NCI-H510A (cell line): ENCODE results near the gene ZNF124.
"Not testable (repeated sequence)": the region's sequence is repeated elsewhere in the genome, so short reads cannot be mapped to it uniquely, and the experiment has no call there.

ENCODE experiments used
- DNase-seq: peaks from one replicate; lab custom pipeline; 2025; lab: John Stamatoyannopoulos, UW

ZNF124 gene

DNA sequence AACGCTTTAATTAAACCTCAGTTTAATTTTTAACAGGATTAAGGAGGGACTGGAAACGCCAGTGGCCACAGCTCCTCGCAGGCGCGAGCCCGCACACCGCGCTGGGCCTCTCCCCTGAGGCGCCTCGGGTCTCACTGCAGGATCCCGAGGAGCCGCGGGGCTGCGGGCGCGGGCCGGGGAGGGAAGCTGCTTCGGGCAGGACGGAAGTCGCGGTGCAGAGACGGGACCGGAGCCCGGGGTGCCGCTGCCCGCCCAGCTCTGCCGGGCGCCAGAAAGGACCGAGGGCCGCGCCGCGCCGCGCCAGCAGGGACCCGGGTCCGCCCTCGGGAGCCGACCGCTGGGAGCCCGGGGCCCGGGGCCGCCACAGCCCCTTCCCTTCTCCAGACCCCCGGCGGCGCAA is 377 bp downstream of the ZNF124 start:
- not testable (repeated sequence) for DNase-seq

DNA sequence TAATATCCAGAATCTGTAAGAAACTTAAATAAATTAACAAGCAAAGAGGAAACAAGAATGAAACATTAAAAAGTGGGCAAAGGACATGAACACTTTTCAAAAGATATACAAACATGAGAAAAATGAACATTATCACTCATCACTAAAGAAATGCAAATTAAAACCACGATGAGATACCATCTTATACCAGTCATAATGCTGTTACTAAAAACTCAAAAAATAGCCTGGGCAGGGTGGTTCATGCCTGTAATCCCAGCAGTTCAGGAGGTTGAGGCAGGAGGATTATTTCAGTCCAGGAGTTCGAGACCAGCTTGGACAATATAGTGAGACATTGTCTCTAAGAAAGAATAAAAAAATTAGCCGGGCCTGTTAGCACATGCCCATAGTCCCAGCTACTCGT is 6.1 kb downstream of the ZNF124 start:
- DNase-seq = no peak

DNA sequence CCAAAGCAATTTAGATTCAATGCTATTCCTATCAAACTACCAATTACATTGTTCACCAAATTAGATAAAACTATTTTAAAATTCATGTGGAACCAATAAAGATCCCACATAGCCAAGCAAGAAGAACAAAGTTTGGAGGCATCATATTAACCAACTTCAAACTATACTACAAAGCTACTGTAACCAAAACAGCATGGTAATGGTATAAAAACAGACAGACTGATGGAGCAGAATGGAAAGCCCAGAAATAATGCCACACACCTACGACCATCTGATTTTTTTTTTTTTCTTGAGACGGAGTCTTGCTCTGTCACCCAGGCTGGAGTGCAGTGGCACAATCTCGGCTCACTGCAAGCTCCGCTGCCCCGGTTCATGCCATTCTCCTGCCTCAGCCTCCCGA is 7.1 kb downstream of the ZNF124 start:
- DNase-seq = no peak

DNA sequence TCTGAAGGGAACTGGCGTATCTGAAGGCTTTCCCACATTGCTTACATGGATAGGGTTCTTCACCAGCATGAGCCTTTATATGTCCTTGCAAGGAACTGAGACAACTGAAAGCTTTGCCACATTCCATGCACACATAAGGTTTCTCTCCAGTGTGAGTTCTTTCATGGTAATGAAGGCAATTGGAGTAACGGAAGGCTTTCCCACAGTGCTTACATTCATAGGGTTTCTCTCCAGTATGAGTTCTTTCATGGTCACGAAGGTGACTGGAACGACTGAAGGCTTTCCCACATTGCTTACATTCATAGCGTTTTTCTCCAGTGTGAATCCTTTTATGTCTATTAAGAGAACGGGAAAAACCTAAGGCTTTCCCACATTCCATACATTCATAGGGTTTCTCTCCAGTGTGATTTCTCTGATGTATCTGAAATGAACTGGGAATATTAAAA is 15.0 kb downstream of the ZNF124 start:
- DNase-seq = no peak

DNA sequence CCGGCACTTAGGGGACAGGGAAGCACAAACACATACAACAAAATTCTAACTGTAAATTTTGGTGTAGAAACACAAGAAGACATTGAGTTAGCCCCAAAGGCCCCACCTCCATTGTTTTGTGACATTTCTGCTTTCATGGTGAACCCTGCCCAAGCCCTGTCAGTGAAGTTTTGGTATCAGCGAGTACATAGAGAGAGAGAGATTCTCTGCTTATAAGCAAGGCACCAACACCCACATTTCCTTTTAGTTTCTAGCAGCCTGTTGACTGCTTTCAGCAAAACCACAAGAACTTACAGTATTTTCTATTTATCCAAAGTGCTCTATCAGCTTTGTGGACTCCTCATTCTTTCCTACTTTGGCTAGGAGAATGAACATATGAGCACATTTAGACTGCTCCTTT is 24.0 kb downstream of the ZNF124 start:
- DNase-seq = no peak

DNA sequence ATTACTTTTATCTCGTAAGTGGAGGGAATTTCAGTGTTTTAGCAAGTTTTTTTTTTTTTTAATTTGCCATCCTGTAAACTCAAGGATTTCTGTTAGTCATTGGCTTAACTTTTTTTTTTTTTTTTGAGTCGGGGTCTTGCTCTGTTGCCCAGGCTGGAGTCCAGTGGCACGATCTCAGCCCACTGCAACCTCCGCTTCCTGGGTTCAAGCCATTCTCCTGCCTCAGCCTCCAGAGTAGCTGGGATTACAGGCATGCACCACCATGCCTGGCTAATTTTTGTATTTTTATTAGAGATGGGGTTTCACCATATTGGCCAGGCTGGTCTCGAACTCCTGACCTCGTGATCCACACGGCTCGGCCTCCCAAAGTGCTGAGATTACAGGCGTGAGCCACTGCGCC is 24.7 kb downstream of the ZNF124 start:
- DNase-seq = not testable (repeated sequence)

DNA sequence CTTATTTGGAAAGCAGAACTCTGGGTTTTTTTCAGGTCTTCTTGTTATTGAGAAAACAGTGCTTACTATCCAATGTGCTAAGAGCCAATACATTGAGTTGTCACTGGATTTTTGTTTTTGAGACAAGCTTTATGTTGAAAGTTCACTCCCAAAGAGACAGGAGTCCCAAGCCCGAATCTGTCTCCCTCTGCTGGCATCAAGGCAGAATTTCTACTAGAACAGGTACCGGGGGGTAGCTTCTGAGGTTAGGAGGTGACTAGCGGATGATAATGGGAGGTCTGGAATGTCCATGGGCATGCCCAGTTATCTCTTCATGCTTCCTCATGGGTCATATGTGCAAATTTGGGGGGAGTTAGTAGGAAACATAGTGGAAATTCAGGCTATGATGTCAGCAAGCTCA is 25.1 kb downstream of the ZNF124 start:
- DNase-seq = no peak

DNA sequence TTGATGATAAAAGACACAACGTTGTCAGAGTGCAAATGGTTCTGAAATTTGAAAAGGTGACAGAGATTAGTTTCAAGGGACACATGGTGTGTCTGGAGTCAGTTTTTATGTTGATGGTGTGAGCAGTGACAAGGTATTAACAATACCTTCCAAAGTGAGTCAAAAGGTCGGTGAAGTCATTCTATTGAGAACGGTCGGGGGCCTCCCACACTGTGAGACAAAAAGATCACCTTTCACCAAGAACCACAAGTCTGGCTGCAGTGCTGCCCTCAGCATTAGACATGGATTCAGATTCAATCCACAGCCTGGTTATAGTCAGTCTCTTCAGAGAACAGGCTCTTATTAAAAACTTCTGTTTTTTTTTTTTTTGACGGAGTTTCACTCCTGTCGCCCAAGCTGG is 26.5 kb downstream of the ZNF124 start:
- no peak for DNase-seq

DNA sequence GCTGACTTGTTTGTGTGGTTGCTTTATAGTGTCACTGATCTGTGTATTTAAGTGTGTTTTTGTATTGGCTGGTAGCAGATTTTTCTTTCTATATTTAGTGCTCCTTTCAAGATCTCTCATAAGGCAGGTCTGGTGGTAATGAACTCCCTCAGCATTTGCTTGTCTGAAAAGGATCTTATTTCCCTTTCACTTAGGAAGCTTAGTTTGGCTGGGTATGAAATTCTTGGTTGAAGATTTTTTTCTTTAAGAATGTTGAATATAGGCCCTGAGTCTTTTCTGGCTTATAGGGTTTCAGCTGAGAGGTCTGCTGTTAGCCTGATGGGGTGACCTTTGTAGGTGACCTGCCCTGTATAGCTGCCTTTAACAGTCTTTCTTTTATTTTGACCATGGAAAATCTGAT is 32.3 kb downstream of the ZNF124 start:
- not testable (repeated sequence) for DNase-seq

DNA sequence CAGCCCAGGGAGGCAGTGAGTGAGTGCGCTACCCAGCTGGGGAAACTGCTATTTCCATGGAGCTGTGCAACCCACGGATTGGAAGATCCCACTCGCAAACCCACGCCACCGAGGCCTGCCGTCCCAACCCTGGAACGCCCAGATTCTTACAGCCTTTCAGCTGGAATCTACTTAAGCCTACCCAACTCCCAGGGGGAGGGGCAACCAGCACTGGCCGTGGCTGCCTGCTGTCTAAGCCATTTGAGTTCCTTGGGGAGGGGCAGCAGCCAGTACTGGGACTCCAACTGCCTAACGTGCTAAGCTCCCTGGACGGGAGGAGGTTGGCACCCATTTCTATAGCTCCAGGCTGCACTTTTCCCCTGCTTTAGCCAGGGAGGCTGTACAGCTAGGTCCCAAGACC is 40.6 kb downstream of the ZNF124 start:
- no peak for DNase-seq

DNA sequence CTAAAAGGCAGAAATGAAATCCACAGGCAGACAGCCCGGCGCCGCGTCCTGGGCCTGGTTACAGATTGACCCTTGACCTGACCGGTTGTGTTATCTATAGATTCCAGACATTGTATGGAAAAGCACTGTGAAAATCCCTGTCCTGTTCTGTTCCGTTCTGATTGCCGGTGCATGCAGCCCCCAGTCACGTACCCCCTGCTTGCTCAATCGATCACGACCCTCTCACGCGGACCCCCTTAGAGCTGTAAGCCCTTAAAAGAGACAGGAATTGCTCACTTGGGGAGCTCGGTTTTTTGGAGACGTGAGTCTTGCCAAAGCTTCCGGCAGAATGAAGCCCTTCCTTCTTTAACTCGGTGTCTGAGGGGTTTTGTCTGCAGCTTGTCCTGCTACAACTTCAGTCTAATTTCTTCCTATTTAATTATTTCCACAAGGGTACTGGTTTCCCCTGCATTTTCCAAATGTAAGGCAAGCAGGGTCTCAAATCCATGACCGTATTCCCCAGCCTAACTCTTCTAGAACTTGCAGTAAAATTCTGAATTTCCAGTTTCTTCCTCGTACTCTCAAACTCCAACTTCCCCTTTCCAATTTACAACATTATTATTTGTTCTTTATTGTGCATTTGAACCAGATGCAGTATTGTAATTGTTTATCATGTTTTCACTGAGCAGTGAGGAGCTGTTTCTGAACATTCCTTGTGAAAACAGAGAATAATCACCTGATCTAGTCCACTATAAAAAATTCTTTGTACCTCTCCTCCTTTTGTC is 44.1 kb downstream of the ZNF124 start:
- not testable (repeated sequence) for DNase-seq

DNA sequence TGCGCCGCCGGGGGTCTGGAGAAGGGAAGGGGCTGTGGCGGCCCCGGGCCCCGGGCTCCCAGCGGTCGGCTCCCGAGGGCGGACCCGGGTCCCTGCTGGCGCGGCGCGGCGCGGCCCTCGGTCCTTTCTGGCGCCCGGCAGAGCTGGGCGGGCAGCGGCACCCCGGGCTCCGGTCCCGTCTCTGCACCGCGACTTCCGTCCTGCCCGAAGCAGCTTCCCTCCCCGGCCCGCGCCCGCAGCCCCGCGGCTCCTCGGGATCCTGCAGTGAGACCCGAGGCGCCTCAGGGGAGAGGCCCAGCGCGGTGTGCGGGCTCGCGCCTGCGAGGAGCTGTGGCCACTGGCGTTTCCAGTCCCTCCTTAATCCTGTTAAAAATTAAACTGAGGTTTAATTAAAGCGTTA is 45.2 kb downstream of the ZNF124 start:
- not testable (repeated sequence) for DNase-seq

DNA sequence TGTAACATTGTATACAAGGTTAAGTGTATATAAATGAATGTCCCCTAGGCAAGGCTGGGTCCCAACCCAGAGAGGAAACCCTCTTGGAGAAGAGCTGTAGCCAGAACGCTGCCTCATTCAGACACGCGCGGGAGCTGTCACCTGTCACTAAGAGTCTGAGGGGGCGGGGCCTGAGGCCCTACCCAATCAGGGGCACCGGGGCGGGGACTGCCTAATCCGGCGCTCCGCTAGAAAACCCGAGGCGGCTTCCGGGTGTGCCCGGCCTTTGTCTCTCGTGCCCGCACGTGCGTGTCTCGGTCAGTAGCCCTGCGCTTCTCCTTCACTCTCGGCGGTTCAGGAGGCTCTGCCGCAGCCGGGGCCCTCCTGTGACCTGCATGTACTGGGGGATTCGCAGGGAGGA is 45.7 kb downstream of the ZNF124 start:
- DNase-seq = not testable (repeated sequence)

DNA sequence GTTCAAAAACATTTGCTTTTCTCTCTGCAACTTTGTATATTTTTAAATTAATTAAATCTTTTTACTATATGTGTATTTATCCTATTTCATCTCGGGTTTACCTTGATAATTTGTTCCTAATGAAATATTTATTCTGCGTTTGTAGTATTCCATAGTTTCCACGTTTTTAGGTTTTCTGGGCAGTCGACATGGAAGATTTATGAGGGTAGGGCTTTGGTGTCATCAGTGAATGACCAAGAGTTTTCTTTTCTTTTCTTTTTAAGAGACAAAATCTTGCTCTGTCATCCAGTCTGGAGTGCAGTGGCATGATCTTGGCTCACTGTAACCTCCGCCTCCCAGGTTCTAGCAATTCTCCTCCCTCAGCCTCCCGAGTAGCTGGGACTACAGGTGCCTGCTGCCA is 50.4 kb downstream of the ZNF124 start:
- DNase-seq = no peak

DNA sequence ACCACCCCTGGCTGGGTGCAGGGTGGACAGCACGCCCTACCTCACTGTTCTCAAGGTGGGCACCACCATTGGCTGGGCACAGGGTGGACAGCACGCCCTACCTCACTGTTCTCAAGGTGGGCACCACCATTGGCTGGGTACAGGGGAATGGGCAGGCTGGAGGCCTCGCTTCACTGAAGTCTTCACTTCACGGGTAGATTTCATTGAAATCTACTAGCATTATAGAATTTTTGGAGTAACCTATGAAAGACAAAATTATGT is 51.5 kb downstream of the ZNF124 start:
- DNase-seq = not testable (repeated sequence)

DNA sequence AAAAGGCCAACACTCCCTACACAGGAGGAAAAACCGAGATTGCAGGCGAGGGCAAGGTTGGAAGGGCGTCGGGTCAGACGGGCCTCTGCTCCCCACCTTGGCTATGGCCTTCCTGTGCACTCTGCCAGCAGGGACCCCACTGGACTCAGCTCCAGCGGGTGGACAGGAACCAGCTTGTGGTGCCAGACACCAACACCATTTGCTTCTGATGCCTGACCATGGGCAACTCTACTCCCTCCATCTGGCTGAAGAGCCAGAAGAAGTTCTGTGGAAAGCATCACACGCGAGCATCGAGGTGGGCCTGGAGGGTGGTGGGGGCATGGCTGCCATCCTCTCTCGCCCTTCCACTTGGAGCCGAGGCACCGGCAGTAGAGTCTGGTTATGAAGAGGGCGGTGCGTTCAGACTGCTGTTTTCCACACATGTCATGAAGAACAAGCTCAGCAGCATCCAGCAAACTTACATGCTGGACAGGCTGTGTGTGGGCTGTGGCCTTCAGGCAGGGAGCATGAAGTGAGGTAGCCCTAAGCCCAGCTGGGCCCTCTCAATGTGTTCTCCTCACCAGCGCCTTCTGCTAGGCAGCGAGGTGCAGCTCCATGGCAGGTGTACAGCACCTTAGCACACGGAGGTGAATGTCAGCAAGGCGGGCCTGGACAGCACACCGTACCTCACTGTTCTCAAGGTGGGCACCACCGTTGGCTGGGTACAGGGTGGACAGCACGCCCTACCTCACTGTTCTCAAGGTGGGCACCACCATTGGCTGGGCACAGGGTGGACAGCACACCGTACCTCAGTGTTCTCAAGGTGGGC is 52.0 kb downstream of the ZNF124 start:
- no peak for DNase-seq

DNA sequence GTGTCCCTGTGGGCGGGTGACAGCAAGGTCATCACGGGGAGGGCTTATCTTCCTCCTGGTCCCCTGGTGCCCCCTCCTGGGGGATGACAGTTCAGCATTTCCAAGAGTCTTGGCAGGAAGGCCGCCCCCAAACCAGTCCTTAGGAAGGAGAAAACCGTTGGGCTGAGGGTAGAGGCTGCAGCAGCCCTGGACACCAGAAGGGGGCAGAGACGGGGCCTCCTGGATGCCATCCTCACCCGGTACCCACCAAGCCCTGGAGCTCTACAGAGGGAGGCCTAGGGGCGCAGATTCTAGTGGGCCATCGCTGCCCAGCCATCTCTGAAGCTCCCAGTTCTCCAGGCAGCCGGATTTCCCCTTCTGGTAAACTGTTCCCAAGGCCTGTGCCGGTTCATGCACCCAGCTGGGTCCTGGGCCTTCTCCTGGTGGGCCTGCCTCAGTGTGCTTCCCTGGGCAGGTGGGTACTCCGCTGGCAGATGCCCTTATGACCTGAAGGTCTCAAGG is 52.8 kb downstream of the ZNF124 start:
- DNase-seq = no peak

DNA sequence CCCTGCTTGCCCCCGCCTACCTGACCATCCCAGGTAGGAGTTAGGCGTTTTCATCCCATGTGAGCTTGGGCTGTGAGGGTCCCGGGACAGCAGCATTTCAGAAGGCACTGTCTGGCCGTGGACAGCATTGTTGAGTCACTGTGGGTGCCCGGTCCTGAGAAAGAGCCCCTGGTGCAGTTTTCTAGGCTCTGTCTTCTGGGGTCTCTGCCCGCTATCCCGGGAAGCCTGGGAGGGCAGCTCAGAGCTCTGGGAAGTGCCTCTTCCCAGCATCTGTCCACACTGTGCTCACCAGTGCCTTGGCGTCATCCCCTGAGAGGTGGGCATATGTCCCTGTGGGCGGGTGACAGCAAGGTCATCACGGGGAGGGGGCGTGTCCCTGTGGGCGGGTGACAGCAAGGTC is 56.3 kb downstream of the ZNF124 start:
- DNase-seq = no peak

DNA sequence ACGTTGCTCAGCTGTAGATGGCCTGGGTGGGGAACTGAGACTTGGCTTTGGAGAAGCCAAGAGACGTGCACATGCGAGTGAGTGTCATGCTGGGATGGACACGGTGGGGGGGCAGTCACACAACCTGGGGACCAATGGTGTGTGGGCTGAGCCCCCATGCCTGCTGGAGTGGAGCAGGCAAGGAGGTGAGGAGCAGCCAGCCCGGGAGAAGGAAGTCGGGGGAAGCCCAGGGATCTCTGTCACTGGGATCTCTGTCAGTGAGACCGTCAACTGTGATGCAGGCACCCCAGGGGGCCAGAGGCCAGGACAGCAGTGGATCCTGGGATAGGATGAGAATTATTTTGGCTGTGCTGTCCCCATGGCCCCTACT is 56.7 kb downstream of the ZNF124 start:
- DNase-seq = no peak

DNA sequence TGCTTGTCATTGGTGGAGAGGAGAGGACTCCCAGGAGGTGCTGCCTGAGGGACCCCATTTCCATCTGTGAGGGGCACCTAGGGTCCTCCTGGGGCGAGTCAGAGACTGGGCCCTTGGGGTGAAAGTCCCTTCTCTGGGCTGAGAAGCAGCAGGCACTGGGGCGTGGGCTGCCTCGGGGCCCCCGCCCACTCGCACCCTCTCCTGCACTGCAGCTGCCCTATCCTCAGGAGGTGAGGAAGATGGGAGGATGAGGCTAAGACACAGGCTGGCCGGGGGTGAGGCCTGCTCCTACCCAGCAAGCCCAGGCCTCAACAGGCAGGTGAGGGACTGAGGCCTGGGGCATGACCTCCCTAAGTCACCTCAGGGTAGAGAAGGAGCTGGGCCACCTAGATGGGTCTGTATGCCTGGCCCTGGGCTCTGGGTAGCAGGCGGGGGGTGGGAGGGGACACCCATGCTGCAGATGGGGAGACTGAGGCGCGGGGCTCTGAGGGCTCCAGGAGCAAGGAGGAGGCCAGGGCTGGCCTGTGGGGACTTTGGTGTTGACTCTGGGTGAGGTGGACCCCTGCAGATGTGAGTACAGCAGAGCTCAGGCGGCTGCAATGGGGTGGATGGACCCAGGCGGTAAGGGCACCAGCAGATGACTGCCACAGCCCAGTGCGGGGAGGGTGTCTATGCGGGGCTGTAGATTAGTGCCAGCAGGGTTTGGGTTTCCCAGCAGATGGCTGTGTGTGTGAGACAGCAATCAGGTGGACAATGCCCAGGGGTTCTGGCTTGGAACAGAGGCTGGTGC is 57.3 kb downstream of the ZNF124 start:
- no peak for DNase-seq

DNA sequence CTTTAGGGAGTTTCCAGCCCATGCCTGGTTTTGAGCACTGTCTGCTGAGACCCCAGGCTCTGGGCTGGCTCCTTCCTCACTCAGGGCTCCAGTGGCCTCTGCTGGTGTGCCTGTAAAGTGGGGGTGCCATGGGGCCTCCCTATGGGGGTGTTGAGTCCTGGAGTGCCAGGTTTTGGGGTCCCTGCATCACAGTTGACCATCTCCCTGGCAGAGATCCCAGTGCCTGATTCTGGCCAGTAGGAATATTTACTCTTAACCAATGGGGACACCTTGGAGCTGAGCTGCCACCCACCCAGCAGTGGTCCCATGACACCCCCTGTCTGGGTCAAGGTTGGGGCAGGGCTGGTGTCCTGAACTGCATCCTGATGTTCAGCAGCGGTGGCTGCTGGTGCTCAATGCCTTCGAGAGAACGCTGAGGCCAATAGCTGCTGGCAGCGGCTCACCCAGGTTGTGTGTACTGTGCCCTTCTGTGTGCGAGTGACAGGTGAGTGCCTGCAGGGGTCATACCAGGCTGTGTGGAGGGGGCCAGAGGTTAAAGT is 58.0 kb downstream of the ZNF124 start:
- no peak for DNase-seq

DNA sequence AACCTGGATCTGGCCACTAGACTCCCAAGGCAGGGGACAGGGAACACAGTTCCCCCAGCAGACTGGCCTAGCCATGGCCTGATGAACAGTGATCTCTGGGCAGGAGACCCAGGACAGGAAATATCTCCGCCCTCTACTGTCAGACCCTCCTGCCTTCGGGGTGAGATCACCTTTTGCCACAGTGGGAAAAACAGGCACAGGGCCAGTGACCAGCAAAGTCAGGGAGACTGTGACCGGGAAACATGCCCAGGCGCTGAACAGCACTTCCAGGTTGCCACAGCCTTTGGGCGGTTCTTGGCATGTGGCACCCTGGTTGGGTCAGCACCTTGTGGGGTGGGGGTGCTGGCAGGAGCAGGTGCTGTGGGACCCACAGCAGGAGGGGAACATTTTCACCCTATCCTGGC is 58.7 kb downstream of the ZNF124 start:
- DNase-seq = no peak

DNA sequence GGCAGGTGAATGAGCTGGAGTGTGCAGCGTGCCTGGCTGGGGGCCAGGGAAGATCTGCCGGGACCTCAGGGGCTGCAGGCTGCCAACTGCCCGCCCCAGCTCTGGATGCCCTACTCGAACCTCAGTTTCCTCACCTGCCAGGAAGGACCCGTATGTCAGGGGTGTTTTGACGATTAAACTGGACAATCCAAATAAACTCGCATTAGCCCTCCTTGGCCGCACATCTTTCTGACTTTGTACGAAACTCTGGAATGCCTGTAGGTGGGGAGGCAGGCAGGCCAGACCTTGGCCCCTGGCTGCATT is 59.4 kb downstream of the ZNF124 start:
- DNase-seq = no peak
